Calu3 (cell line): ENCODE data around the gene ALKBH2. TPM values are rescaled to one million over a fixed set of nuclear protein-coding genes. Genes with fewer than 3 reads are reported as not detected.
"Not testable (repeated sequence)": the region's sequence is repeated elsewhere in the genome, so short reads cannot be mapped to it uniquely, and the experiment has no call there.

Source experiments
- BruUV-seq: library from RNA; stranded (reverse); fragments of 400-500 nt; replicated peaks from 2 replicates; lab custom pipeline; 2021; lab: Mats Ljungman, UMichigan
- CTCF ChIA-PET: fragments of 300-600 bp; sonication (Branson Sonifier 250); formaldehyde crosslinking; loops from one replicate; lab custom pipeline; 2022; ENCODE audit warnings: antibody characterized with exemption; lab: Charles Lee
- DNase-seq: peaks from one replicate; pipeline ENCODE4 v3.0.0; 2022
- H3K27ac Mint-ChIP-seq: one replicate; pipeline ENCODE4 v1.8.0; 2022; ENCODE audit warnings: mixed read lengths; ENCODE audit not compliant: unreplicated experiment
- H3K27me3 Mint-ChIP-seq: one replicate; pipeline ENCODE4 v1.8.0; 2022; ENCODE audit warnings: mixed read lengths; ENCODE audit not compliant: unreplicated experiment
- H3K36me3 Mint-ChIP-seq: one replicate; pipeline ENCODE4 v1.8.0; 2022; ENCODE audit warnings: mild to moderate bottlenecking, moderate library complexity, mixed read lengths; ENCODE audit not compliant: insufficient read depth, unreplicated experiment
- H3K4me1 Mint-ChIP-seq: one replicate; pipeline ENCODE4 v1.8.0; 2022; ENCODE audit warnings: mild to moderate bottlenecking, low read depth, mixed read lengths; ENCODE audit not compliant: unreplicated experiment
- H3K4me3 Mint-ChIP-seq: one replicate; pipeline ENCODE4 v1.8.0; 2022; ENCODE audit warnings: mild to moderate bottlenecking, low read depth, moderate library complexity, mixed read lengths; ENCODE audit not compliant: unreplicated experiment
- H3K9me3 Mint-ChIP-seq: one replicate; pipeline ENCODE4 v1.8.0; 2022; ENCODE audit warnings: low read depth, mixed read lengths; ENCODE audit not compliant: unreplicated experiment
- intact Hi-C: fragments of 100-400 bp; cut with micrococcal nuclease; formaldehyde crosslinking; loops from one replicate; pipeline ENCODE4 v1.10.0; 2022; ENCODE audit not compliant: unreplicated experiment
- total RNA-seq: library from RNA; stranded (reverse); gene quantifications from 2 replicates; pipeline ENCODE4 v1.2.3, GENCODE V29; 2022
- TF ChIP-seq, protein P1 (sequence below): fragments of 200-600 bp; IDR thresholded peaks from one replicate; pipeline ENCODE4 v1.8.0; 2022; ENCODE audit warnings: antibody characterized with exemption; ENCODE audit not compliant: unreplicated experiment

Gene ALKBH2
- total RNA-seq, 1 experiment from 2014 or later, result 43.1 TPM

GRCh38 chr12:109053382-109054123 lies 39.7 kb downstream of the ALKBH2 start:
- BruUV-seq, result no TSS peak
- CTCF ChIA-PET, result no interaction called here
- DNase-seq, result no peak

GRCh38 chr12:109052414-109053323 lies 40.6 kb downstream of the ALKBH2 start, which contains the start of gene USP30:
USP30 (plus strand) TSS chr12:109052576; CDS start chr12:109052679, 103 bp downstream.
- TF ChIP-seq, protein P1, sequence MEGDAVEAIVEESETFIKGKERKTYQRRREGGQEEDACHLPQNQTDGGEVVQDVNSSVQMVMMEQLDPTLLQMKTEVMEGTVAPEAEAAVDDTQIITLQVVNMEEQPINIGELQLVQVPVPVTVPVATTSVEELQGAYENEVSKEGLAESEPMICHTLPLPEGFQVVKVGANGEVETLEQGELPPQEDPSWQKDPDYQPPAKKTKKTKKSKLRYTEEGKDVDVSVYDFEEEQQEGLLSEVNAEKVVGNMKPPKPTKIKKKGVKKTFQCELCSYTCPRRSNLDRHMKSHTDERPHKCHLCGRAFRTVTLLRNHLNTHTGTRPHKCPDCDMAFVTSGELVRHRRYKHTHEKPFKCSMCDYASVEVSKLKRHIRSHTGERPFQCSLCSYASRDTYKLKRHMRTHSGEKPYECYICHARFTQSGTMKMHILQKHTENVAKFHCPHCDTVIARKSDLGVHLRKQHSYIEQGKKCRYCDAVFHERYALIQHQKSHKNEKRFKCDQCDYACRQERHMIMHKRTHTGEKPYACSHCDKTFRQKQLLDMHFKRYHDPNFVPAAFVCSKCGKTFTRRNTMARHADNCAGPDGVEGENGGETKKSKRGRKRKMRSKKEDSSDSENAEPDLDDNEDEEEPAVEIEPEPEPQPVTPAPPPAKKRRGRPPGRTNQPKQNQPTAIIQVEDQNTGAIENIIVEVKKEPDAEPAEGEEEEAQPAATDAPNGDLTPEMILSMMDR, result no peak
- H3K4me1 Mint-ChIP-seq, result peaks cover 11% of the 10 kb centered on the region
- H3K27me3 Mint-ChIP-seq, result no peaks in the 10 kb centered on the region
- DNase-seq, result peak; percentile 90
- H3K36me3 Mint-ChIP-seq, result peaks cover 21% of the 10 kb centered on the region
- BruUV-seq, result TSS peak; percentile 31
- H3K9me3 Mint-ChIP-seq, result no peaks in the 10 kb centered on the region
- peak within 1 kb of the TSS; percentile 93 for H3K4me3 Mint-ChIP-seq
- intact Hi-C loops, result loop anchor here (1.0 kb wide), 1 partner anchor 32 kb away; no protein-coding TSS in a partner anchor
- CTCF ChIA-PET, result interaction anchor here (0.8 kb wide), 1 partner anchor 213 kb away, joined by 4 read pairs; no protein-coding TSS in a partner anchor
- H3K27ac Mint-ChIP-seq, result peak within 1 kb of the TSS; percentile 85

More at GRCh38 chr12:109053382-109054123, 39.7 kb downstream of the ALKBH2 start:
- H3K27ac Mint-ChIP-seq, result peak overlapping the region; percentile 85
- TF ChIP-seq, protein P1, result no peak
- intact Hi-C loops, result no loop called here
- no peaks in the 10 kb centered on the region for H3K9me3 Mint-ChIP-seq
- peaks cover 11% of the 10 kb centered on the region for H3K4me1 Mint-ChIP-seq
- peaks cover 21% of the 10 kb centered on the region for H3K36me3 Mint-ChIP-seq
- no peaks in the 10 kb centered on the region for H3K27me3 Mint-ChIP-seq
- peak overlapping the region; percentile 93 for H3K4me3 Mint-ChIP-seq

DNA sequence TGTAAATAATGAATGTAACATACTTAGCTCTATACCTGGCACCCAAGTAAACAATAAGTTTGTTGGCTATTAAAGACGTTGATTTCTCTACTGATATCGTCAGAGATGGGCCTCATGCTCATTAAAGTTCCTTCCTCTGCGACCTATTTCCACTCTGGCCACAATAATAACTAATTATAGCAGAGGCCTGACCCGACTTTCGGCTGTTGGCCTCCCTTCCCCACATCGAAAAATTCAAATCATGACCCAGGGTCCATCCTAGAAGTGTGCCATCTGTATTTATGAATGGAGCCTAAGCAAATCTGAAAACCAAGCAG lies 41.2 kb downstream of the ALKBH2 start:
- BruUV-seq, result TSS peak; percentile 41
- intact Hi-C loops, result loop anchor here (1.0 kb wide), 1 partner anchor 32 kb away; no protein-coding TSS in a partner anchor

GRCh38 chr12:109049794-109050193 lies 43.5 kb downstream of the ALKBH2 start:
- Mint-ChIP-seq H3K4me1 (peaks cover 11% of the 10 kb centered on the region), H3K36me3 (peaks cover 21% of the 10 kb centered on the region)
- H3K9me3 Mint-ChIP-seq, DNase-seq, intact Hi-C loops, H3K27ac Mint-ChIP-seq, CTCF ChIA-PET, H3K27me3 Mint-ChIP-seq, H3K4me3 Mint-ChIP-seq, BruUV-seq: not testable (repeated sequence)

More for the DNA sequence above, 41.2 kb downstream of the ALKBH2 start:
- H3K9me3 Mint-ChIP-seq, result no peaks in the 10 kb centered on the region
- H3K4me3 Mint-ChIP-seq, result peak overlapping the region; percentile 93
- DNase-seq, result no peak
- H3K4me1 Mint-ChIP-seq, result peaks cover 11% of the 10 kb centered on the region
- no peaks in the 10 kb centered on the region for H3K27me3 Mint-ChIP-seq
- TF ChIP-seq, protein P1, result no peak
- CTCF ChIA-PET, result interaction anchor here (0.8 kb wide), 1 partner anchor 214 kb away, joined by 4 read pairs; no protein-coding TSS in a partner anchor
- peak overlapping the region; percentile 85 for H3K27ac Mint-ChIP-seq
- peaks cover 21% of the 10 kb centered on the region for H3K36me3 Mint-ChIP-seq

DNA sequence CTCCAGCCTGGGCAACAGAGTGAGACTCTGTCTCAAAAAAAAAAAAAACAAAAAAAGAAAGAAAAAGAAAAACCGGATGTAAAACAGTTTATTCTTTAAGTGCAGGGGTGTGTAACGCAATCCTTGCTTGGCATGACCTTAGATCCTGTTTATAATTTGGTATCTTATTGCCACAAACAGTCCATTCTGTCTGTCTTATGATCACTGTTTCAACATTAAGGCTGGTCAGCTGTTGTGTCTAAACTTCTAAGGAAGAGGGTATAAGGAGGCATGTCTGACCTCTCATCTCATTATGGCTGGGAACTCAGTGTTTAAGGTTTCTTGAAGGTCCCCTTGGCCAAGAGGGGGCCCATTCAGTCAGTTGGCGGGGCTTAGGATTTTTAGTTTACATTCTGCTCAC lies 44.6 kb downstream of the ALKBH2 start:
- intact Hi-C loops, BruUV-seq, DNase-seq, H3K4me1 Mint-ChIP-seq, H3K4me3 Mint-ChIP-seq, H3K9me3 Mint-ChIP-seq, H3K27ac Mint-ChIP-seq: not testable (repeated sequence)
- H3K36me3 Mint-ChIP-seq, result peaks cover 18% of the 10 kb centered on the region
- peaks cover 11% of the 10 kb centered on the region for H3K27me3 Mint-ChIP-seq
- CTCF ChIA-PET, result interaction anchor here (0.7 kb wide), 1 partner anchor 11 kb away, joined by 5 read pairs; no protein-coding TSS in a partner anchor
